Duodenal mucosa (tissue), 2 donors: ENCODE results near the gene SLC17A5.

Experiments
- H3K27ac ChIP-seq: one replicate; pipeline ENCODE4 v1.7.0; 2013; ENCODE audit warnings: low read depth, low read length
- H3K27me3 ChIP-seq, 2 donors: one replicate each; pipeline ENCODE4 v1.7.0; 2013; ENCODE audit warnings: low read length in 2 of 2, control low read depth in 1 of 2; ENCODE audit not compliant: insufficient read depth in 2 of 2, control insufficient read depth in 1 of 2
- H3K36me3 ChIP-seq, 2 donors: one replicate each; pipeline ENCODE4 v1.7.0; 2013; ENCODE audit warnings: low read length in 2 of 2, control low read depth in 1 of 2; ENCODE audit not compliant: insufficient read depth in 2 of 2, control insufficient read depth in 1 of 2
- H3K4me1 ChIP-seq, 2 donors: one replicate each; pipeline ENCODE4 v1.7.0; 2013; ENCODE audit warnings: low read length in 2 of 2, control low read depth in 1 of 2; ENCODE audit not compliant: insufficient read depth in 2 of 2, control insufficient read depth in 1 of 2
- H3K4me3 ChIP-seq, 2 donors: one replicate each; pipeline ENCODE4 v1.7.0; 2013; ENCODE audit warnings: low read length in 2 of 2, low read depth in 1 of 2
- H3K9ac ChIP-seq, 2 donors: one replicate each; pipeline ENCODE4 v1.7.0; 2013; ENCODE audit warnings: low read length in 2 of 2, low read depth in 1 of 2
- H3K9me3 ChIP-seq, 2 donors: one replicate each; pipeline ENCODE4 v1.7.0; 2013; ENCODE audit warnings: low read length in 2 of 2, control low read depth in 1 of 2; ENCODE audit not compliant: control insufficient read depth in 1 of 2

Gene SLC17A5

GRCh38 chr6:73665686-73666319 is 12.0 kb upstream of the SLC17A5 start:
- no peak overlapping the region for H3K27ac ChIP-seq

DNA sequence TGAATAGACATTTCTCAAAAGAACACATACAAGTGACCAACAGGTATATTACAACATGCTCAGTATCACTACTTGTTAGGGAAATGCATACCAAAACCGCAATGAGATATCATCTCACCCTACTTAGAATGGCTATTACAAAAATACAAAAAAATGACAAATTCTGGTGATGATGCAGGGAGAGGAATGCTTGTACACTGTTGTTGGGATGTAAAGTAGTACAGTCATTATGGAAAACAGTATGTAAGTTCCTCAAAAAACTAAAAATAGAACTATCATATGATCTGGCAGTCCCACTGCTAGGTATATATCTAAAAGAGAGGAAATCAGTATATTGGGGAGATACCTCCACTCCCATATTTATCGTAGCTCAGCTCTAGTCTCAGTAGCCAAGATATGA is 10.9 kb upstream of the SLC17A5 start:
- H3K4me1 ChIP-seq, result peaks cover 9 to 14% of the 10 kb centered on the region in 2 donors
- no peak overlapping the region for H3K27ac ChIP-seq
- H3K9ac ChIP-seq, result no peak overlapping the region
- H3K27me3 ChIP-seq, result no peaks in the 10 kb centered on the region
- no peaks in the 10 kb centered on the region for H3K36me3 ChIP-seq
- no peak overlapping the region for H3K4me3 ChIP-seq
- no peaks in the 10 kb centered on the region for H3K9me3 ChIP-seq

More at GRCh38 chr6:73665686-73666319, 12.0 kb upstream of the SLC17A5 start:
- peaks cover 9 to 14% of the 10 kb centered on the region in 2 donors for H3K4me1 ChIP-seq
- no peak overlapping the region for H3K4me3 ChIP-seq
- H3K9ac ChIP-seq, result no peak overlapping the region
- H3K9me3 ChIP-seq, result no peaks in the 10 kb centered on the region
- no peaks in the 10 kb centered on the region for H3K27me3 ChIP-seq
- no peaks in the 10 kb centered on the region for H3K36me3 ChIP-seq

- Histone ChIP-seq H3K9me3 (no peaks in the 10 kb centered on the region), H3K4me1 (peaks cover 7 to 10% of the 10 kb centered on the region in 2 donors), H3K9ac (no peak overlapping the region), H3K27me3 (no peaks in the 10 kb centered on the region), H3K36me3 (no peaks in the 10 kb centered on the region), H3K27ac (no peak overlapping the region), H3K4me3 (no peak overlapping the region)
Measured at GRCh38 chr6:73657201-73657600, 3.4 kb upstream of the SLC17A5 start.

DNA sequence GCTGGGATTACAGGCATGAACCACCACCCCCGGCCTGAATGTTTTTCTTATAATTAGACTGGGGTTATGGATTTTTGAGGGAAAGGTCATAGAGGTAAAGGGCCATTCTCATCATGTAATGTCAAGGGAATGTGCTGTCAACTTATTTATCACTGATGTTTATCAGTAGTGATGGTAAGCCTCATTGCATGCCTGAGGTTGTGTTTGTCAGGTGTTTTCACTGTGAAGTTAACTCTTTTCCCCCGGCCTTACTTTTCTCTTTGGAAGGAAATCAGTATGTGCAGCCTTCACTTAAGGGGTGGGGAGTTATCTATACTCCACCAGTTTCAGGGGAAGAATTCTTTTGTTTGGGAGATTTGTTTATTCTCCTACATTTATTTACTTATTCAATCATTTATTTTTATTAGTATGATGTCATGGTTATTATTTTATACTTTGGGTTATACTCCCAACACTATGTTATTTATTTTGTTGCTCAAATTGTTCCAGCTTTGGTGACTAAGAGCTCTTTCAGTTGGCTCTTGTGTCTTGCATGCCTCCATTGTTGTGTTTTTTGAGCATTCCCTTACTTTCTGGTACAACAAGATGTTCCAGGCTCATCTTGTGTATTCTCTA is 2.8 kb upstream of the SLC17A5 start:
- H3K27me3 ChIP-seq, result no peaks in the 10 kb centered on the region
- H3K9ac ChIP-seq, result no peak overlapping the region
- H3K9me3 ChIP-seq, result no peaks in the 10 kb centered on the region
- H3K36me3 ChIP-seq, result no peaks in the 10 kb centered on the region
- H3K4me1 ChIP-seq, result peaks cover 7 to 14% of the 10 kb centered on the region in 2 donors
- H3K27ac ChIP-seq, result no peak overlapping the region
- no peak overlapping the region for H3K4me3 ChIP-seq

DNA sequence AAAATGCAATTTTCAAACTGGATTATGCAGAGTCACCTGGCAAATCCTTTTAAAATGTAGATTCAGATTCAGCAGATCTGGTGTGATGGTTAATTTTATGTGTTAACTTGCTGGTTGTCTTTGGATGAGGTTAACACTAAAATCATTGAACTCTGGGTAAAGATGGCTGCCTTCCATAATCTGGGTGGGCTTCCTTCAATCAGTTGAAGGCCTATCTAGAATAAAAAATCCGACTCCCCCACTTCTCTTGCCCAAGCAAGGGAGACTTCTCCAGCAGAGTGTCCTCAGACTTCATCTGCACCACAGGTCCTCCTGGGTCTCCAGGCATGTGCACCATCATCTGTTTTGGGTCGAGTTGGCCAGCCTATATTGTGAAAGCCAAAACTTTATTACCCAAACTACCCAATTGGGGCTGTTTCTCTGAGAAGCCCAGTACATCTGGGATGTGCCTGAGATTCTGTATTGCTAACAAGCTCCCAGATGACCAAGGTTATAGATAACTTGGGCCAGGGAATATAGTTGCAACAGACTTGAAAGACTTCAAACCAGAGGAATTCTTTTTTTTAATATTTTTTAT is 1.6 kb upstream of the SLC17A5 start:
- Histone ChIP-seq H3K9ac (peak overlapping the region in 1 of 2 donors; percentile 90), H3K36me3 (no peaks in the 10 kb centered on the region), H3K4me1 (peaks cover 7 to 14% of the 10 kb centered on the region in 2 donors), H3K27ac (no peak overlapping the region), H3K9me3 (no peaks in the 10 kb centered on the region), H3K27me3 (no peaks in the 10 kb centered on the region), H3K4me3 (peak overlapping the region; percentile 85 to 95)

DNA sequence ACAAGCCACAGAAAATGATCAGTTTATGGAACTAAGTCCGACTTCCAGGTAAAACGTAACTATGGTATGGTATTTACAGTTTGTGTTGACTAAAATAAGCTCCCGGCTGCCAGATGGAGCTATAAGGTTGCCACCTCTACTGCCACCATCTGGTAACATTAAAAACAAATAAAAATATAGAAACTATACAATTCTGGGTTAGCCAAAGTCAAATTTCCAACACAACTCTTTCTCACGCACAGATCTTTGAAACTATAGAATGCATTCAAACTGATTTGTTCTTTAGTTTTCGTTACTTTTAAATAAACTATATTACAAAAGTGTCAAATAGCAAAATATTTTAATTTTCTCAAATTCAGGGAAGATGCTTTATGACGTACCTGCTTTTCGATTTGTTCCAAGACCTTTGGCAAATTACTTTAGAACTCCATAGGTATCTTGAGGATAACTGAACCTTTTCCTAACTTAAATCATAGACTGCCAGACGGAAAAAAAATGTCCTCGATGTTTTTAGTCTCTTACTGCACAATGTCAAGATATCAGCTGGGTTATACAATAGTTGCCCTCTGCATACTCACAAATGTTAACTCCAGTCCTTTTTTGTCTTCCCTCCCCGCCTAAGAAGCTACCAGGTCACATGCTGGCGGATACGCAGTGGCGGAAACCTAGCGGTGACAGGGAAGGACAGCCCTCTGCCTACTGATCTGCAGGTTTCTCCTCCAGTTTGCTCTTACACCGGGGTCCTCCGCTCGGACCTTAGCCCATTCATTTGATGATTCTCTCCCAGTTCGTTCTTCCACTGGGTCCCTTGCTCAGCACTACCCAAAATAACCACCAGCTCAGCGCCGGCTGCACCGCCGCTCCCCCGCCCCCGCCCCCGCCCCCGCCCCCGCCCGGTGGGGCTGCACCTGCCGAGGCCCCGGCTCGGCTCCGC is 888 bp downstream of the SLC17A5 start:
- peak overlapping the region; percentile 85 to 95 for H3K4me3 ChIP-seq
- peak overlapping the region; percentile 96 for H3K27ac ChIP-seq
- peak overlapping the region; percentile 88 to 90 for H3K9ac ChIP-seq
- H3K27me3 ChIP-seq, result no peaks in the 10 kb centered on the region
- no peaks in the 10 kb centered on the region for H3K9me3 ChIP-seq
- H3K36me3 ChIP-seq, result peaks cover 0 to 2% of the 10 kb centered on the region in 2 donors
- peaks cover 7 to 14% of the 10 kb centered on the region in 2 donors for H3K4me1 ChIP-seq

- H3K9ac ChIP-seq, result no peak overlapping the region
- no peak overlapping the region for H3K4me3 ChIP-seq
- H3K36me3 ChIP-seq, result peaks cover 0 to 2% of the 10 kb centered on the region in 2 donors
- H3K4me1 ChIP-seq, result peaks cover 3 to 12% of the 10 kb centered on the region in 2 donors
- H3K27ac ChIP-seq, result no peak overlapping the region
- no peaks in the 10 kb centered on the region for H3K9me3 ChIP-seq
- no peaks in the 10 kb centered on the region for H3K27me3 ChIP-seq
Measured at GRCh38 chr6:73649783-73650182, 4.0 kb downstream of the SLC17A5 start.

GRCh38 chr6:73648166-73648565 is 5.6 kb downstream of the SLC17A5 start:
- Histone ChIP-seq H3K9ac (no peak overlapping the region), H3K27ac (no peak overlapping the region), H3K4me3 (no peak overlapping the region), H3K27me3 (no peaks in the 10 kb centered on the region), H3K36me3 (peaks cover 0 to 2% of the 10 kb centered on the region in 2 donors), H3K4me1 (peaks cover 3 to 12% of the 10 kb centered on the region in 2 donors), H3K9me3 (no peaks in the 10 kb centered on the region)

DNA sequence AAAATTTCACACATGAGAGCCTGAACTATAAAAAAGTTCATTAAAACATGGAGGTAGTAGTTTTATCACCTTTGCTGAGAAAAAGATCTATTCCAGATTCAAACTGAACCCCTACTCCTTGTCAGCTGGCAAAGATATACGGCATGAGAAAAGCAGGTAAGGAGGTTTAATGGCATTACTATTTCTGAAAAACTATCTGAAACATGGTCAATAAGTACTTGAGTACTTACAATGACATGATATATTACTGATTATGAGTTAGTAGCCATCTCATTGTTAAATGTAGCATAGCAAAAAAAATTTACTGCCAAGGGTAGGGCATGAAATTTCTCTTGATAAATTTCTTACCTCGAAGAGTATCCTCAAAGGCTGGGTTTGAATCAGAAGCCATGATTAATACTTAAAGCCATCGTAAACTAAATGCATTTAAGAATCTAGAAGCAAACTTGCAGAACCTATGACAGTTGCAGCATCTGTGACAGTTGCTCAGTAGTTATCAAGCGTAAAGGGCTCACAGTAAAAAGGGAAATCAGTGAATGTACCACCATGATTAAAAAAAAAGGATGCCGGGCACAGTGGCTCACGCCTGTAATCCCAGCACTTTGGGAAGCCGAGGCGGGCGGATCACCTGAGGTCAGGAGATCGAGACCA is 8.7 kb downstream of the SLC17A5 start:
- H3K4me1 ChIP-seq, result peaks cover 3 to 6% of the 10 kb centered on the region in 2 donors
- H3K9me3 ChIP-seq, result no peaks in the 10 kb centered on the region
- no peak overlapping the region for H3K27ac ChIP-seq
- H3K27me3 ChIP-seq, result no peaks in the 10 kb centered on the region
- no peak overlapping the region for H3K9ac ChIP-seq
- H3K4me3 ChIP-seq, result peak overlapping the region; percentile 52 to 63
- H3K36me3 ChIP-seq, result peaks cover 0 to 2% of the 10 kb centered on the region in 2 donors
